Spleen (tissue), 7 donors: ENCODE measurements around the gene STIL.

Experiments
- CTCF ChIP-seq, 11 experiments: fragments of 200-600 bp in 7 of 11; fragments of 450-650 bp in 4 of 11; sonication (generic) in 4 of 11; IDR thresholded peaks in 8 of 11; conservative IDR thresholded peaks in 3 of 11; 1 replicate in 7 of 11; 2 replicates in 4 of 11; pipeline versions ENCODE4 v1.4.0 to v1.8.0; 2016 to 2021; ENCODE audit warnings: antibody characterized with exemption in 11 of 11, inconsistent platforms in 4 of 11, mild to moderate bottlenecking in 1 of 11
- POLR2A ChIP-seq, 3 donors: fragments of 450-650 bp; IDR thresholded peaks; one replicate each; pipeline ENCODE4 v1.5.1; 2017; ENCODE audit warnings: antibody characterized with exemption in 3 of 3, mild to moderate bottlenecking in 1 of 3
- POLR2AphosphoS5 ChIP-seq, 3 donors: sonication (generic); formaldehyde crosslinking; IDR thresholded peaks; one replicate each; pipeline ENCODE4 v1.5.1; 2017; ENCODE audit warnings: antibody characterized with exemption in 3 of 3
- donor health status: DM: no; HTN: no; CAD: no; lungs with moderate emphysema.
- donor health status: DM: no; HTN: no; CAD: no.
- donor health status: DM: no; HTN: no; CAD: no.

DNA sequence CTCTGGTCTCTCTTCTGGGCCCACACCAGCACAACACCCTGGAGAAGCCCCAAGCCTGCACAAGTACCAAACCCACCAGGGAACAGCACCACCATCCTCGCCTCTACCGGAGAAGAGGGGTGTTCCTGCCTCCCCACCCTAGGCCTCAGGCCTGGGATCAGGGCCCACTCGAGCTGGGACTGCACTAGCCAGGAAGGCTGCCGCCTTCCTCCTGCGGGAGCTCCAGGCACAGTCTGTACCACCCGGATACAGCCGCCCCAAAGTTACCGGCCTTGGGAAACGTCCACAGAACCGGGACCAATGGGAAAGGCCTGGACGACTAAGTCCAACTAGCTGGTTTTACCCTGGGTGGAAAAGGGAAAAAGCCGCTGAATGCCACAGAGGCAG is 85.3 kb downstream of the STIL start:
- TF ChIP-seq POLR2AphosphoS5 (IDR thresholded peaks at IDR 0.05) (peak; percentile 75 to 87 (median 80)), CTCF (IDR thresholded peaks at IDR 0.05 in 8 of 11, conservative IDR thresholded peaks at IDR 0.05 in 3 of 11) (no peak), POLR2A (IDR thresholded peaks at IDR 0.05) (peak in 1 of 3 donors; percentile 65)
